Stimulated activated naive CD4-positive, alpha-beta T cell (primary cell): ENCODE results near the gene LMF1.

ENCODE experiments used
- DNase-seq, 6 experiments: peaks; one replicate each; lab custom pipeline; 2025; lab: John Stamatoyannopoulos, UW

The LMF1 gene

DNA sequence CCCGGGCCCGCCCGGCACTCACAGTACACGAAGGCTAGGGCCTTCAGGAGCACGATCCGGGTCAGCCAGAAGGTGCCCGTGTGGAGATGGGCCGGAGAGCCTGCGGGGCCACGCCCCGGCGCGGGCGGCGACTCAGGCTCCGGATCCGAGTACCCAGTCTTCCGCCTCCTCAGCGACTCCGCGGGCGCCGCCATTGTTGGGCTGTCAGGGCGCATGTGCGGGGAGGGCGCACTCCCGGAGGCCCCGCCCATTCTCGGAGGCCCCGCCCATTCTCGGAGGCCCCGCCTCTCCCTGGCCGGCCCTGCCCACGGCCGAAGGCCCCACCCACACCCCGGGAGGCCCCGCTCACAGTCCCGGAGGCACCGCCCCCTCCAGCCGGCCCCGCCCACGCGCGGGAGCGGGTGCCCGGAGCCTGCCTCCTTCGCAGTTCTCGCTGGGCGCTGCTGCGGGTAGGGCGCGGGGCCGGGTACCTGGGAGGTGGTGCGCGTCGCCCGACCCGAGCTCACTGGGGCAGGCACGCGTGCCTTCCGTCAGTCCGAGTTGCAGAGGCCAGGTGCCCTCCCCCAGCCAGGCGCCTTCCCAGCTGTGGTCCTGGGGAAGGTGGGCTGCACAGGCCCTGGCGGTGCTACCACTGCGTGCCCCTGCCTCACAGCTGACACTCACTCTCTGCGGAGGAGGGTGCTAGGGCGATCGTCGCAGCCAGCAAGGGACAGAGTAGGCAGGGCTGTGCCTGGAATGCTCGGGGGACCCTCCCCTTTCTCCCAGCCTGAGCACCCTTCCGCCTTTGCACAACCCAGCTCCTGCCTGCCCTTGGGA lies at the start of gene LMF1:
TSS of gene LMF1 (minus strand) at position 219 of the 816 bp plus-strand sequence. CDS start at position 215, 4 bp downstream.
- peak; percentile 93 to 99 (median 96) for DNase-seq

DNA sequence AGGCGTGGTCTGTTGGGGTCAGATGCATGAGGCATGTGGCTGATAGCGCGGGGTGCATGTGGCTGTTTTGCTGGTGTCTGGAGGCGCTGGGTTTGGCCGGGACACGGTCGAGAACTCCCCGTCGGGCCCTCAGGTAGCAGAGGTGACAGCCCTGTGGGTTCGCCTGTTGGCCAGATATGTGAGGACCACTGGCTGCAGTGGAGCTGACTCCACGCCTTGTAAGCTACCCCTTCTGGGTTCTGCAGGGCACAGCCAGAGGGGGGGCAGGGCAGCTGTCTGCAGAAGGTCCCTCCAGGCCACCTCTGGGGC lies 49.3 kb upstream of the LMF1 start:
- DNase-seq = no peak

DNA sequence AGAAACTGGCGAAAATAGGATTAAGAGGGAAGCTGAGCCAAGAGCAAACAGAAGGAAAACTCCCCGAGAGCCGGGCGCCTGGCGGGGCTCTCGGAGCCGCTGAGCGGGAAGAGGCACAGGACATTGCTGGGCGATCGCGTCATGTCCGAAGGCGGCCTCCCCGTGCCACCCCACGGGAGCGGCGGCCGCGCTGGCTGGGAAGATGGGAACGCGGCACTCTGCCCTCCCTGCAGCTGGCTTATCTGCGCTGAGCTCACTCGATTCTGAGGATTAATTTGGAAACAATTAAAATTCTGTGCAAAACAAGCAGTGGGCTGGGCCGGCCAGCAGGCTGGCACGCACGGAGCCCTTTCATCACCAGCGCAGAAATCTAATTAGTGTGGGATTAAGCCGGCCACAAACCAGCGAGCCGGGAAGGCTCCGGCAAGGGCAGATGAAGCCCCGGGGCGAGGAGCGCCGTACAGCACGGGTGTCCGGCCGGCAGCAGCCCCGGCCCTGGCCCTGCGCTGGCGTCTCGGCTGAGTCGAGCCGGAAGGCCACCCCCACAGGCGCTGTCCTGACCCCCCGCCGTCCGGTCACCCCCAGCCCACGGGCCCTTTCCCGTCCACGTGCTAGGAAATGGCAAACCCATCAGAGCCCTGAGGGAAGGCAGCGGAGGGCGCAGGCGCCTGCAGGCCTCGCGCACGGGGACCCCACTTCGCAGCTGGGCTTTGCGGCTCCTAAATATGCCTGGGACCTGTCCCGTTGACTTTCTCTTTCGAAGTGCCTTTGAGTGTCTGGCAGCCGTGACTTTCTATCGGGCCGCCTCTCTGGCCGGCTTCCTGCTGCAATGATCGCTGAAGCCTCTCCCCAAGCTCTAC lies 48.7 kb upstream of the LMF1 start:
- no peak for DNase-seq

DNA sequence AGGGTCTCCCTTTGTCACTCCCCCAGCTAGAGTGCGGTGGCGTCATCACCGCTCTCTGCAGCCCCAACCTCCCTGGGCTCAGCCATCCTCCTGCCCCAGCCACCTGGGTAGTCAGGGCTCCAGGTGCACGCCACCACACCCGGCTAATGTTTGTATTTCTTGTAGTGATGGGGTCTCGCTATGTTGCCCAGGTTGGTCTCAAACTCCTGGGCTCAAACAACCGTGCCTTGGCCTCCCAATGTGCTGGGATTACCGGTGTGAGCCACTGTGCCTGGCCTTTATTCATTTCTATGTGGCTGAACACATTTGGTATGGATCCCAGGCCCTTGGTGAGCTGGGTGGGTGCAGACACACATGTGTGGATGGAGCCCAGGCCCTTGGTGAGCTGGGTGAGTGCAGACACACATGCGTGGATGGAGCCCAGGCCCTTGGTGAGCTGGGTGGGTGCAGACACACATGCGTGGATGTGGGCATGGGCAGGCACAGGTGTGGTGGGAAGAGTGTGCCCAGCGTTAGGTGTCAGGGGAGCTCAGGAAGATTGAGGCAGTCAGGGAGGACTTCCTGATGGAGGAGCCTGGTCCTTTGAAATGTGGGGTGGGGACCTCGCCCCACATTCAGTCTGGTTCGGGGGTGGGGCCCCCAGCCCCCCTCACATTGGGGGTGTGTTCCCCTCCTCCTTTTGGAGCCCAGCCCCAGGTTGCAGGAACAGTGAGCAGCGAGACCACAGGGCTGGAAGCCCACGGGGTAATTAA lies 47.8 kb upstream of the LMF1 start:
- no peak for DNase-seq

DNA sequence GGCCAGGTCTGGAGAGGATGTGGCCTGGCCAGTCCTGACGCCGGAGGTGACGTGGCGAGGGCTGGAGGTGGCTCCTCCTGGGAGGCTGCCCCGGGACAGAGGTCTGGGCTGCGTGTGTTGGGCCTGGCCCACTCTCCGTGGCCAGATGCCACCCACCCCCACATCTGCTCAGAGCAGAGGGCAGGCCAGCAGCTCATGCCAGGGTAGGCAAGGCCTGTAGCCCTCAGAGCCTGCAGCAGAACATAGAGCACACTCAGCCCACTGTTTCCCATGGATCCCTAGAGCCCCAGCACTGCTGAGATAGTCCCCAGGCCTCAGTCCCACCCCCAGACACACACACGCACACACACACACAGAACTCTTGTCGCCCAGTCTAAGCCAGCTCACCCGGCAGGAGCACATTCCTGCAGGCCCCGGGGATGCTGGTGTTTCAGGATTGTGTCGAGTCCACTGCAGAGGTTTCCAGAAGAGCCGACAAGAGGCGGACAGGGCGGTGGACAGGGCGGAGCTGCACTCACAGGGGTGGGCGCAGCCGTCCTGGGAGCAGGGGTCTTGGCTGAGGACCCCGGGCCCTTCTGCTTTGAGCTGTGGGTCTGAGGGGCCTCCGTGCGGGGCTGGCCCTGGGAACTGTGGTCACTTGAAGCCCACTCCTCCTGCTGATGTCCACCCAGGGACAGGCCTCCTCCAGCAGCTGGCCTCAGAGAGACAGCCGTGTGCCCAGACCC lies 44.1 kb upstream of the LMF1 start:
- no peak for DNase-seq

DNA sequence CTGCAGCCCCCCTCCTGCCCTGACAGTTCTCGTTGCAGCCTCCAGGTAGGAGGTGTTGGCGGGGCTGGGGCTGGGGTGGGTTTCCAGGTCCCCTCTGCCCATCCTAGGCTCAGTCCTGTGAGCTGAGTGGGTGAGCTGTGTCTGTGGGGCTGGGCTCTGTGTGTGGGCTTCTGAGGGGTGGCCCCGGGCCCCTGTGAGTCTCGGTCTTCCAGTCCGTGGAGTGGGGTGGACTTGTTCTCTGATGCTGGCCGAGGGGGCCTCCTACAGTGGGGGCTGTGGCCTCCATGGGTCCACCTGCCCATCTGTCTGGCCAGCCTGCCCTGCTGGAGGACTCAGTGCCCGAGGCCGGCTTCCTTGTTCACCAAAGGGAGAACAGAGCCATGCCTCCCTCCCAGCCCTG lies 43.4 kb upstream of the LMF1 start:
- no peak for DNase-seq

DNA sequence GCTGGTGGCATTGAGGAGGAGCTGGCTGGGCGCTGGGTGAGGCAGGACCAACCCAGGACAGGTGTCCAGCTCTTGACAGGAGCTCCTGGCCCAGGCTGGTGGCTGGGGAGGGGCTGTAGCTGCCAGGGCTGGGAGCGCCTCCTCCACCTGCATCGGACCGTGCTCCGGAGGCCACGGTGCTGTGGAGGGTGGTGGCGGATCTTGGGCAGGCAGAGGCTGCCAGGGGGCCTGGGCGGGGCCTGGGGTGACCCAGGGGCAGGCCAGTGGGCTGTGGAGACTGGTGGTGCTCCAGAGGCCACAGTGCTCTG lies 42.8 kb upstream of the LMF1 start:
- DNase-seq = no peak

DNA sequence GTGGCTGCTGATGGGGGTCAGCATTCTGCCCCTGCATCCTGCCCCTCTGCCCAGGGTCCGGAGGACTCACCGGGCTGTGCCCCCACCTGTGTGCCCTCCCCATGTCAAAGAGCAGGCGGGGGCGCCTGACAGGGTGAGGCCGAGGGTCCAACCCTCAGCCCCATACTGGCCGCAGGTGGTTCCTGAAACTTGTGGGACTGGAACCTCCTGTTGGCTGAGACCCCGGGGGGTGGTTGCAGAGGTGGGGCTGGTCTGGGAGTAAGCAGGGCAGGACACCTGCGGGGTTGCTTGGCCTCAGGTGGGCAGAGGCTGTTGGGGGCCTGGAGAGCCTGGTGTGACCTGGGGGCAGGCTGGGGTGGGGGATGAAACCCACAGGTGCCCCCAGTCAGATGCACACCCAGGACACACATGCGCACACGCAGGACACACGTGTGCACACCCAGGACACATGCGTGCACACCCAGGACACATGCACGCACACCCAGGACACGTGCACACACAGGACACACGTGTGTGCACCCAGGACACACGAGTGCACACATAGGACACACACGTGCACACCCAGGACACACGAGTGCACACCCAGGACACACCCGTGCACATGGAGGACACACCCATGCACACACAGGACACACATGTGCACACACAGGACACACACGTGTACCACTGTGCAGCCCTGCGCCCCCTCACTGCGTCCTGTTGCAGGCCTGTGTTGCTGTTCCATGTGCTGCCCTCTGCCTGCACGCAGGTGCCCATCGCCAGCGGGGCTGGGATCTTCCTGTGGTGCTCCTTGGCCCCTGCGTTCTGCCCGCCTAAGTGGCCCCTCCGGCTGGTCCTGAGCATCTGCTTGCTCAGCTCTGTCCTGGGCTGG lies 42.2 kb upstream of the LMF1 start:
- DNase-seq = peak in 1 of 6 experiments; percentile 6

DNA sequence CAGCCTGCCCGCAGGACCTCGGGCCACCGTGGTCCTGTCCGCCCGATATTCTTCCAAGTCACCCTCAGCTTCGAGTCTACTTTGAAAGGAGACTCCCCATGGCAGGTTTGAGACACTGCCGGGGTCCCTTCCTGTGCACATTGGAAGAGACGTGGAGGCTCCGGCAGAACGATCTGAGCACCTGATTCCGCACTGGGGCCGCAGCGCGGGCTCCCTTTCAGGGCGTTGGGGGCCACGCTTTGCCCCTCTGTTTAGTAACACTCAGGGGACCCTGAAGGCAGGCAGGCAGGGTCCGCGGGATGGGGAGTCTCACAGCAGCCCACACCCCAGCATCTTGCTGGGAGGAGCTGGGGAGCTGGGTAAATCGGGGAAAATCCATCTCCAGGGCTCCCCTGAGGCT lies 41.4 kb upstream of the LMF1 start:
- DNase-seq = no peak

DNA sequence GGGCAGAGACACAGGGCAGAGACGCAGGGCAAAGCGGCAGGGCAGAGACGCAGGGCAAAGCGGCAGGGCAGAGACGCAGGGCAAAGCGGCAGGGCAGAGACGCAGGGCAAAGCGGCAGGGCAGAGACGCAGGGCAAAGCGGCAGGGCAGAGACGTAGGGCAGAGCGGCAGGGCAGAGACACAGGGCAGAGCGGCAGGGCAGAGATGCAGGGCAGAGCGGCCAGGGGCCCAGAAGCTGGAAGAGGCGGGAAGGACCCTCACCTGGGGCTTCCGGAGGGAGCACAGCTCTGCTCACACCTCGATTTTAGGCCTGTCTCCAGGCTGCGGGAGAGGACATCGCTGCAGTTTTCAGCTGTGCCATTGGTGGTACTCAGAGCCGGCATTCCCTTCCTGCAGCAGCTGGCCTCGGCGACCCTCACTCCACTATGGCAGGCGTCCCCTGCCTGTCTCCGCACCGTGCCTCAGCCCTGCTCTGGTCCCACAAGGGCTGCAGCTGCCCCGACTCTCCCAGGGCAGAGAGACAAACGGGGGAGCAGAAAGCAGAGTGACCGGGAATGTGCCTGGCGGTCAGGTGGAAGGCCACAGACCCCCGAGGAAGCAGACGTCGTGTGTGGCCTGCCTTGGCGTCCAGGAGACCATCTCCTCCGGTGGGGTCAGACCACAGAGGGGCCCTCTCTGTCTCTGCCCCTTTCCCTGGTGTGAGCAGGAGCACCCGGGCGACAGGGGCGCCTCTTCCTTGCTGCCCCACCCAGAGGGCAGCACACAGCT lies 40.7 kb upstream of the LMF1 start:
- DNase-seq = no peak

DNA sequence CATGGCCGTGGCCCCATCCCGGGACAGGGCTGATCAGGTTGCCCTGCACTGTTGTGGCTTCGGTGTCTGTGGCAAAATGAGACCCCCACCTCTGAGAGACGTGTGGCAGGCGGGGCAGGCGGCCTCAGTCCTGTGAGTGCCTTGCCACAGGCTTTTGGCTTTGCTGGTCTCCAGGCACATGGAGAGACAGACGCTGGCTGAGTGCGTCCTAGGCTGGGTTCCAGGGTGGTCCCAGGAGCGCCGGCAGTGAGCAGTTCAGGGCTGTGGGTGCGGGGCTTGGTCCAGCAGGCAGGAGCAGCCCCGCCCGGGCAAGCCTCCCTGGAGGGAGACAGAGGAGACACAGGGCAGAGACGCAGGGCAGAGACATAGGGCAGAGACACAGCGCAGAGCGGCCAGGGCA lies 40.0 kb upstream of the LMF1 start:
- no peak for DNase-seq

DNA sequence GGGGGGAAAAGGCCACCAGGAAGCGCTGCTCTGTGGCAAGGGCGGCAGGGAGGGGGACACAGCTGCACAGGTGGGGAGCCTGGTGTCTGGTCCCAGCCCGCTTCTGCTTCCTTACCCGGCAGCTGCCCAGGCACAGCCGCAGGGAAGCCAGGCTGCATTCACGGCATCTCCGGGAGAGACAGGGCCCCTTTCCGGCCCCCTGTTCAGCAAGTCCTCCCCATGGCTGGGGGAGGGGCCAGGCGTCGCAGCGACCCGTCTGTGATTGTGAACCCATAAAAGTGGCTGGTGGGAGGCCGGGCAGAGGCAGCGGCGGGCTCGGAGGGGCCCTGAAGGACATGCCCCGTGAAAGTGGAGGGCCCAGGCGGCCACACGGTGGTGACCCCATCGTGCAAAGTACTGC lies 39.5 kb upstream of the LMF1 start:
- no peak for DNase-seq

DNA sequence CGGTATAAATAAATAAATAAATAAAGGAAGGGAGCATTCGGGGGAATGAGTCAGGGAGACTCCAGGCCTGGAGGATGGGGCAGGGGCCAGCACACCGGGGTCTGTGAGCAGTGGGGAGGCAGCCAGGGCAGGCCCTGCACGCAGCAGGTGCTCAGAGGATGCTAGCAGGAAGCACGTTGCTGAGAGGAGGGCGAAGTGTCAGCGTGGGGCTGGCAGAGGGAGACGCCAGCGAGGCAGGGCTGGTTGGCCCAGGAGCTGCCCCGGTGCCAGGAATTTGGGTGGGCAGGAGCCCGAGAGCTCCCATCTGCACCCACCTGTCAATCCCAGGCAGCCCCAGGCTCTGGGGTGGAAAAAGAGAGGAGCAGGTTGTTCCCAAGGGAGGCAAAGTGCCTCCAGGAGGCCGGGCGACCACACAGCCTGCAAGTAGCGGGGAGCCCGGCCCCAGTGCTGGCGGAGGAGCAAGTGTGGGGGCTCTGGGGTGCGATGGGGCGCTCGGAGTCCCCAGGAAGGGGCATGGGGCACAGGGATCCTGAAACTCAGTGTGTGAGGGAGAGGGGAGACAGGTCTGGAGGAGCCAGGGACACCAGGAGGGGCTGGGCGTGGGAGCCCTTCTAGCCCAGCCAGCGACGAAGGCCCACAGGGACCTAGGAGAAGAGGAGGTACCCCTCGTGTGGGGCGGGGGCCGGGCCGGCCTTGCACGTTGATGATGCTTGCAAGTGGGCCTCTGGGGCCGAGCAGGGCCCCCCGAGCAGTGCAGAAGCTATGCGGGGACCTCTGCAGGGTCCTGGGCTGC lies 38.8 kb upstream of the LMF1 start:
- DNase-seq = peak in 1 of 6 experiments; percentile 16

DNA sequence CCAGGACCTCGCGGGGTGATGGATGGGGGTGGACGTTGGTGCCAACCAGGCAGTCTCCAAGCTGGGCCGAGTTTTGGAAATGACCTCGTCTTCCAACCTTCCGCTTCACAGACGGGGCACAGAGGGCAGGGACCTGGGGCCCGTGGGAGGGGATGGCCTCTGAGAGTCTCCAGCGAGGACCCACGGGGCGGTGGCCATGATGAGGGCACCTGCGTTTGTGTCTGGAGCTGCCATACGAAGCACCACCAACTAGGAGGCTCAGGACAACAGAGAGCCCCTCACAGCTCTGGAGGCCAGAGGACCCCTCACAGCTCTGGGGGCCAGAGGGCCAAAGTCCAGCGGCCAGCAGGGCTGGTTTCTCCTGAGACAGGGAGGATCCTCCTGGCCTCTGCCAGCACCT lies 37.3 kb upstream of the LMF1 start:
- no peak for DNase-seq

DNA sequence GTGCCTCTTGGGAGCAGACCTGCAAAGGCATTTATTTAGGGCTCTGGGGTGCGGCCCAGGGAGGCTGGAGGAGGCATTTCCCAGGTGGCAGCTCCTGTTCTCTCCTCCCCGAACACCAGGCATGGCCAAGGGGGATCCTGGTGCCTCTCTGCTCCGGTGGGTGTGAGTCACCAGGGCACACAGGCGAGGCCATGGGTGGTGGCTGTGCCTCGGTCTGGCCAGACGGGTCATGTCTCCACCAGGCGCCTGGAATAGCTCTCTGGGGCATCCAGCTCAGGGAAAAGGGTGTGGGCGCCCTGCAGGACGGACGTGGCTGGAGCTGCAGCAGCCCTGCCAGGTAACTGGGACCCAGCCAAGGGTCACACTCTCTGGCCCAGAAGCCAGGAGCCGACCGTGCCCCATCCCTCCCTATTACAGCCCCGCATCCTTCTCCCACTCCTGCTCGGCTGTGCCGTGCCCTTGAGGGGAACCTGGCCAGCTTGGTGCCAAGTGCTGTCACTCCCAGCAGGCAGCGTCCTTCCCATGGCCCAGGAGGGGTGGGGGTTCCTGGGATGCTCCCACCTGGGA lies 36.6 kb upstream of the LMF1 start:
- DNase-seq = no peak

DNA sequence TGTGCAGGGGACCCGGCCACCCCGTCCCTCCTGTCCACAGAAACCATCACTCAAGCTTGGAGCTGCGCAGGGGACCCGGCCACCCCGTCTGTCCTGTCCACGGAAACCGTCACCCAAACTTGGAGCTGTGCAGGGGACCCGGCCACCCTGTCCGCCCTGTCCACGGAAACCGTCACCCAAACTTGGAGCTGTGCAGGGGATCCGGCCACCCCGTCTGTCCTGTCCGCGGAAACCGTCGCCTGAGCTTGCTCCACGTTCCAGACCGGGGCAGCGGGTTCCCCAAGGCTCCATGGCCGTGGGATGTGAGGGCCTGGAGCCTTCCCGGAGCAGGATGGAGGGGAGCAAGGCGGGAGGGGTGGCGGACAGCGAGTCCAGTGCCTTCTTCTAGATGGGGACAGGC lies 36.0 kb upstream of the LMF1 start:
- DNase-seq = no peak

DNA sequence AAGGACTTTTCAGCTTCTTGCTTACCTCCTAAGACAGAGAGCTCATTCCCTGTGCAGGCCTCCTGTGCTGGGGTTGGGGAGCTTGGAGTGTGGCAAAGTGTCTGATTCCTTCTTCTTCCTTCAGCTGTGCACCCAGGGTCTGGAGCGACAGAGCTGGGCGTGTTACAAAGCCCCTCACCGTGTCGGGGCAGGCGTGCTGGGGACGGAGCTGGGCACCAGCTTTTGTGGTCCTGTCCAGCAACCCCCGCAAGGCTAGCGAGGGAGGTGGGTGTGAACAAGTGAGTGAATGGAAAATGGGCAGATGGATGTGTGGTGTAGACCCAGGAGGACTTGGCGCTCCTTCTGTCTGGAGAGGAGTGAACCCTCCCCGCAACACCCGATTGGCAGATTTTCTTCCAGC lies 34.5 kb upstream of the LMF1 start:
- DNase-seq = no peak

DNA sequence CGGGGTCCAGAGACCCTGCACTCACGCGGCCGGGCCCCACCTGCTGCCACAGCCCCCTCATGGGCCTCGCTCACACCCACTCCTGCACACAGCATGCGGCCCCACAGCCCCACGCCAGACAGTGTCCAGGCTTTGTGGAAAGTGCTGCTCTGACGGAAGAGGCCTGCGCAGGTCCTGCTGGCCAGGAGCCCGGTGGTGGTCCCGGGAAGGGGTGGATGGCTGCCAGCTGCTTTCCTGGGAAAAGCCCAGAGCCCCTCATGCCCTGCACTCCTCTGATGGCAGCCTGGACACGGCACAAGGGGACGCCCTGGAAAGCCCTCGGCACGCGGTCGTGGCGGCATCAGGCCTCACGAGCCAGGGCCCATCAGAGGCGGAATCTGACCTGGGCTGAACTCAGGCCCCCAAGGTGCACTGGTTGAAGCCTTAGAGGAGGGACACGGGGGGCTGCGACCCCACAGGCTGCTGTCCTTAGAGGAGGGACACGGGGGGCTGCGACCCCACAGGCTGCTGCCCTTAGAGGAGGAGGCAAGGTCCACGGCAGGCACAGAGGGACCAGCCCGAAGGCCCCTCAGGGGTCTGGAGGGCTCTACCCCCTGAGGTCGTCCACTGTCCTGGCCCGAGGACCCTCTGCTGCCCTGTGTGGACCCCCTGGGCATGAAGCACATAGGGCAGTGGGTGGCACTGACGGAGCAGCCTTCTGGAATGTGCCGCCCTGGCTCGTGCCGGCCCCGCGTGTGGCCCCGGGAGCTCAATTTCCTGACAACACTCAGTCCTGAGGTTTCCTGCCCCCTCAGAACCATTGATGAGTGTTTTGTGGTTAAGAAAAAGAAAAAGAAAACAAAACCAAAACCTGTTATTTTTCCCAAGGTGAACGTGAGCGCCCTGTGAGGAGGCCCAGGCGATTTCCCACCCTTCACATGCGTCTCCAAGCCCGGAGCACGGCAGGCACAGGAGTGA lies 32.9 kb upstream of the LMF1 start:
- DNase-seq = peak in 4 of 6 experiments; percentile 14 to 64 (median 57)
